ENCODE measurements around the gene NDUFB7. TPM values are rescaled to one million over a fixed set of nuclear protein-coding genes. Genes with fewer than 3 reads are reported as not detected.

Gene NDUFB7
- total RNA-seq, 1 experiment from 2014 or later = 1,095 TPM

GRCh38 chr19:14520543-14520942, 51.3 kb downstream of the NDUFB7 start:
- H3K27me3 ChIP-seq (ENCODE audit: low read length) = no peaks in the 10 kb centered on the region
- peak overlapping the region; percentile 93 for H3K27ac ChIP-seq (ENCODE audit: low read length)
- intact Hi-C loops (cut with micrococcal nuclease) = no loop called here
- H3K9me2 ChIP-seq (replicated peaks; ENCODE audit: low read length) = no peaks in the 10 kb centered on the region
- CTCF ChIA-PET = interaction anchor here (1.0 kb wide), 1 partner anchor 15 kb away, joined by 3 read pairs; no protein-coding TSS in a partner anchor
- H3K36me3 ChIP-seq (ENCODE audit: low read depth, low read length) = peaks cover 19% of the 10 kb centered on the region
- no TSS peak for BruUV-seq (replicated peaks)
- peaks cover 17% of the 10 kb centered on the region for H3F3A ChIP-seq (ENCODE audit: low read length, unreplicated experiment)
- no peak overlapping the region for H3K4me3 ChIP-seq (ENCODE audit: low read length)
- DNase-seq (no peak), ATAC-seq (no peak)
- POLR2A ChIA-PET (ENCODE audit: unreplicated experiment) = no interaction called here
- no peak for TF ChIP-seq CTCF (conservative IDR thresholded peaks at IDR 0.05; ENCODE audit: low read depth, low read length)
- no peak for TF ChIP-seq EZH2 (IDR thresholded peaks at IDR 0.05; ENCODE audit: low read length, unreplicated experiment)
- no peak for TF ChIP-seq EZH2phosphoT487 (IDR thresholded peaks at IDR 0.05; ENCODE audit: borderline replicate concordance, low read length)
- peaks cover 28% of the 10 kb centered on the region for H3K4me1 ChIP-seq (ENCODE audit: insufficient read depth, low read length)
- peaks cover 21% of the 10 kb centered on the region for H4K20me1 ChIP-seq (ENCODE audit: low read length)
- H3K79me2 ChIP-seq (ENCODE audit: low read length) = peaks cover 27% of the 10 kb centered on the region
- no peak overlapping the region for H2AFZ ChIP-seq (ENCODE audit: low read length)
- no peaks in the 10 kb centered on the region for H3K9me3 ChIP-seq (ENCODE audit: low read length)
- H3K9ac ChIP-seq (ENCODE audit: low read length) = peak overlapping the region; percentile 35
- peak overlapping the region; percentile 41 for H3K4me2 ChIP-seq (ENCODE audit: low read length)

- POLR2A ChIA-PET (ENCODE audit: unreplicated experiment) = interaction anchor here (0.6 kb wide), 2 partner anchors 10 to 16 kb away, joined by 8 to 20 read pairs; no protein-coding TSS in a partner anchor
- TF ChIP-seq CTCF (conservative IDR thresholded peaks at IDR 0.05; ENCODE audit: low read depth, low read length) (no peak), EZH2 (IDR thresholded peaks at IDR 0.05; ENCODE audit: low read length, unreplicated experiment) (no peak), EZH2phosphoT487 (IDR thresholded peaks at IDR 0.05; ENCODE audit: borderline replicate concordance, low read length) (no peak)
- Histone ChIP-seq H3K27ac (ENCODE audit: low read length) (peak overlapping the region; percentile 93), H4K20me1 (ENCODE audit: low read length) (peaks cover 27% of the 10 kb centered on the region), H3K9me3 (ENCODE audit: low read length) (no peaks in the 10 kb centered on the region), H3K4me3 (ENCODE audit: low read length) (peak overlapping the region; percentile 2; the same call in 1 of the 2 replicates), H2AFZ (ENCODE audit: low read length) (no peak overlapping the region), H3K4me1 (ENCODE audit: insufficient read depth, low read length) (peaks cover 34% of the 10 kb centered on the region), H3K79me2 (ENCODE audit: low read length) (peaks cover 33% of the 10 kb centered on the region), H3K36me3 (ENCODE audit: low read depth, low read length) (peaks cover 25% of the 10 kb centered on the region), H3K9me2 (replicated peaks; ENCODE audit: low read length) (no peaks in the 10 kb centered on the region), H3K9ac (ENCODE audit: low read length) (peak overlapping the region; percentile 73), H3K4me2 (ENCODE audit: low read length) (peak overlapping the region; percentile 73), H3F3A (ENCODE audit: low read length, unreplicated experiment) (peaks cover 20% of the 10 kb centered on the region), H3K27me3 (ENCODE audit: low read length) (no peaks in the 10 kb centered on the region)
- peak; percentile 49 for ATAC-seq
- BruUV-seq (replicated peaks) = no TSS peak
- CTCF ChIA-PET = interaction anchor here (0.9 to 1.0 kb wide), 2 partner anchors 14 to 383 kb away, joined by 3 read pairs; partner anchors contain the start of gene ASF1B
- DNase-seq = peak; percentile 98
- intact Hi-C loops (cut with micrococcal nuclease) = no loop called here
Measured at GRCh38 chr19:14519860-14520407, 51.9 kb downstream of the NDUFB7 start.

Measured in PC-3 (cell line).